Activated CD4-positive, alpha-beta T cell treated with anti-CD3 and anti-CD28 coated beads for 4 hours (primary cell): ENCODE results near the gene LRRC8E.
A peak's percentile ranks its signal among the peaks of the same experiment; 100 is the strongest.
"Not testable (repeated sequence)": the region's sequence is repeated elsewhere in the genome, so short reads cannot be mapped to it uniquely, and the experiment has no call there.

Experiments
- DNase-seq, 2 donors: peaks; one replicate each; pipeline ENCODE4 v3.0.0-alpha.2; 2020

LRRC8E gene

GRCh38 chr19:7855426-7856108 lies 32.7 kb upstream of the LRRC8E start:
- DNase-seq = no peak

- DNase-seq = no peak
These were observed 32.2 kb upstream of the LRRC8E start for GRCh38 chr19:7856109-7856591.

GRCh38 chr19:7856679-7857663 lies 31.3 kb upstream of the LRRC8E start:
- no peak for DNase-seq

GRCh38 chr19:7857727-7858108 lies 30.6 kb upstream of the LRRC8E start:
- no peak for DNase-seq

- no peak for DNase-seq
These were observed 30.1 kb upstream of the LRRC8E start for GRCh38 chr19:7858109-7858770.

- DNase-seq = not testable (repeated sequence)
These were observed 29.2 kb upstream of the LRRC8E start for GRCh38 chr19:7859087-7859486.

- no peak for DNase-seq
These were observed 28.2 kb upstream of the LRRC8E start for GRCh38 chr19:7859831-7860713.

GRCh38 chr19:7860714-7861618 lies 27.3 kb upstream of the LRRC8E start:
- DNase-seq = no peak

GRCh38 chr19:7861619-7862412 lies 26.5 kb upstream of the LRRC8E start:
- no peak for DNase-seq

- peak; percentile 69 to 78 for DNase-seq
These were observed 25.8 kb upstream of the LRRC8E start for GRCh38 chr19:7862413-7862951.

GRCh38 chr19:7863157-7863970 lies 24.9 kb upstream of the LRRC8E start:
- DNase-seq = no peak

- no peak for DNase-seq
These were observed 24.2 kb upstream of the LRRC8E start for GRCh38 chr19:7863971-7864689.

- DNase-seq = no peak
These were observed 23.6 kb upstream of the LRRC8E start for GRCh38 chr19:7864690-7865074.

- DNase-seq = no peak
These were observed 22.9 kb upstream of the LRRC8E start for GRCh38 chr19:7865262-7865911.

- DNase-seq = no peak
These were observed 21.8 kb upstream of the LRRC8E start for GRCh38 chr19:7866399-7867091.

GRCh38 chr19:7867092-7867844 lies 21.0 kb upstream of the LRRC8E start:
- no peak for DNase-seq

GRCh38 chr19:7868326-7868670 lies 20.0 kb upstream of the LRRC8E start:
- DNase-seq = peak; percentile 31 to 39
